MM.1S (cell line): ENCODE data around the gene NCAM2.
"Not testable (repeated sequence)": the region's sequence is repeated elsewhere in the genome, so short reads cannot be mapped to it uniquely, and the experiment has no call there.

Experiments
- DNase-seq: peaks from one replicate; pipeline ENCODE4 v3.0.0-alpha.2; 2015
- H2AFZ ChIP-seq: fragments of 300-600 bp; sonication (generic); 2 replicates; pipeline ENCODE4 v1.6.0; 2016; ENCODE audit warnings: antibody characterized with exemption, low read length
- H3F3A ChIP-seq: fragments of 300-600 bp; sonication (generic); 2 replicates; pipeline ENCODE4 v1.6.1; 2016; ENCODE audit warnings: mild to moderate bottlenecking, antibody characterized with exemption, low read length, moderate library complexity, mixed read lengths; ENCODE audit not compliant: insufficient read depth
- H3K27ac ChIP-seq: fragments of 300-600 bp; sonication (generic); 2 replicates; pipeline ENCODE4 v1.5.1; 2016; ENCODE audit warnings: mild to moderate bottlenecking, low read length
- H3K27me3 ChIP-seq: fragments of 300-600 bp; sonication (generic); replicated peaks from 2 replicates; pipeline ENCODE4 v1.6.0; 2016; ENCODE audit warnings: low read length; ENCODE audit not compliant: insufficient read depth
- H3K36me3 ChIP-seq: fragments of 300-600 bp; sonication (generic); replicated peaks from 2 replicates; pipeline ENCODE4 v1.6.1; 2016; ENCODE audit warnings: mild to moderate bottlenecking, low read length, mixed read lengths; ENCODE audit not compliant: insufficient read depth
- H3K4me1 ChIP-seq: fragments of 300-600 bp; sonication (generic); 2 replicates; pipeline ENCODE4 v1.6.1; 2016; ENCODE audit warnings: low read length, mixed read lengths
- H3K4me2 ChIP-seq: fragments of 300-600 bp; sonication (generic); 2 replicates; pipeline ENCODE4 v1.6.0; 2016; ENCODE audit warnings: low read depth, low read length
- H3K4me3 ChIP-seq: fragments of 300-600 bp; sonication (generic); 2 replicates; pipeline ENCODE4 v1.5.1; 2016; ENCODE audit warnings: low read length, mixed read lengths
- H3K79me2 ChIP-seq: fragments of 300-600 bp; sonication (generic); 2 replicates; pipeline ENCODE4 v1.6.1; 2016; ENCODE audit warnings: mixed run types, low read length, mixed read lengths
- H3K9ac ChIP-seq: fragments of 300-600 bp; sonication (generic); 2 replicates; pipeline ENCODE4 v1.6.1; 2016; ENCODE audit warnings: low read length, mixed read lengths
- H3K9me2 ChIP-seq: fragments of 300-600 bp; sonication (generic); replicated peaks from 2 replicates; pipeline ENCODE4 v1.6.1; 2016; ENCODE audit warnings: mild to moderate bottlenecking, low read length, mixed read lengths; ENCODE audit not compliant: insufficient read depth
- H3K9me3 ChIP-seq: fragments of 300-600 bp; sonication (generic); replicated peaks from 2 replicates; pipeline ENCODE4 v1.6.1; 2016; ENCODE audit warnings: mild to moderate bottlenecking, low read length, mixed read lengths; ENCODE audit not compliant: insufficient read depth
- H4K20me1 ChIP-seq: fragments of 300-600 bp; sonication (generic); 2 replicates; pipeline ENCODE4 v1.6.1; 2016; ENCODE audit warnings: mild to moderate bottlenecking, low read length, moderate library complexity, mixed read lengths; ENCODE audit not compliant: insufficient read depth
- CTCF ChIP-seq: fragments of 300-600 bp; sonication (generic); IDR thresholded peaks from 2 replicates; pipeline ENCODE4 v1.5.1; 2016; ENCODE audit warnings: antibody characterized with exemption, low read length, mixed read lengths
- EZH2 ChIP-seq: fragments of 300-600 bp; sonication (generic); optimal IDR thresholded peaks from 2 replicates; pipeline ENCODE3; 2017; ENCODE audit warnings: low read depth, mild to moderate bottlenecking, antibody characterized with exemption, low read length, mixed read lengths
- EZH2phosphoT487 ChIP-seq: fragments of 300-600 bp; sonication (generic); IDR thresholded peaks from 2 replicates; pipeline ENCODE4 v1.6.1; 2018; ENCODE audit warnings: antibody characterized with exemption, low read length

NCAM2 gene

GRCh38 chr21:21148514-21148913 lies 150.3 kb downstream of the NCAM2 start:
- DNase-seq: no peak
- Histone ChIP-seq H2AFZ (no peak overlapping the region), H3K9me2 (no peaks in the 10 kb centered on the region)

GRCh38 chr21:21149445-21149844 lies 151.2 kb downstream of the NCAM2 start:
- not testable (repeated sequence) for H3K27ac ChIP-seq, H3K36me3 ChIP-seq, H3F3A ChIP-seq, H3K4me1 ChIP-seq, H3K9me2 ChIP-seq, H2AFZ ChIP-seq, DNase-seq, H3K27me3 ChIP-seq, H4K20me1 ChIP-seq, H3K4me3 ChIP-seq, H3K9ac ChIP-seq, H3K9me3 ChIP-seq, H3K79me2 ChIP-seq, H3K4me2 ChIP-seq

More at GRCh38 chr21:21148514-21148913, 150.3 kb downstream of the NCAM2 start:
- H3K79me2 ChIP-seq: no peaks in the 10 kb centered on the region
- H3K4me2 ChIP-seq: no peak overlapping the region
- no peaks in the 10 kb centered on the region for H3K9me3 ChIP-seq
- no peaks in the 10 kb centered on the region for H3F3A ChIP-seq
- no peaks in the 10 kb centered on the region for H4K20me1 ChIP-seq
- no peak for TF ChIP-seq EZH2
- H3K4me1 ChIP-seq: no peaks in the 10 kb centered on the region
- H3K27me3 ChIP-seq: no peaks in the 10 kb centered on the region
- H3K27ac ChIP-seq: no peak overlapping the region
- H3K4me3 ChIP-seq: no peak overlapping the region
- no peak overlapping the region for H3K9ac ChIP-seq
- no peaks in the 10 kb centered on the region for H3K36me3 ChIP-seq

GRCh38 chr21:21151231-21151630 lies 153.0 kb downstream of the NCAM2 start:
- no peaks in the 10 kb centered on the region for H3K4me1 ChIP-seq
- no peaks in the 10 kb centered on the region for H3K36me3 ChIP-seq
- no peaks in the 10 kb centered on the region for H3K9me3 ChIP-seq
- TF ChIP-seq CTCF (no peak), EZH2 (no peak), EZH2phosphoT487 (no peak)
- no peaks in the 10 kb centered on the region for H3K79me2 ChIP-seq
- H4K20me1 ChIP-seq: no peaks in the 10 kb centered on the region
- no peaks in the 10 kb centered on the region for H3K9me2 ChIP-seq
- H3F3A ChIP-seq: no peaks in the 10 kb centered on the region
- H3K4me3 ChIP-seq: no peak overlapping the region
- no peak for DNase-seq
- no peaks in the 10 kb centered on the region for H3K27me3 ChIP-seq
- H3K9ac ChIP-seq: no peak overlapping the region
- no peak overlapping the region for H3K27ac ChIP-seq
- no peak overlapping the region for H3K4me2 ChIP-seq
- no peak overlapping the region for H2AFZ ChIP-seq

- no peak overlapping the region for H3K4me3 ChIP-seq
- H3K27ac ChIP-seq: no peak overlapping the region
- no peaks in the 10 kb centered on the region for H3K36me3 ChIP-seq
- H3F3A ChIP-seq: no peaks in the 10 kb centered on the region
- H3K9ac ChIP-seq: no peak overlapping the region
- DNase-seq: no peak
- H3K4me2 ChIP-seq: no peak overlapping the region
- H3K9me3 ChIP-seq: no peaks in the 10 kb centered on the region
- TF ChIP-seq EZH2phosphoT487 (no peak), CTCF (no peak), EZH2 (no peak)
- H3K9me2 ChIP-seq: no peaks in the 10 kb centered on the region
- no peaks in the 10 kb centered on the region for H3K79me2 ChIP-seq
- no peaks in the 10 kb centered on the region for H3K27me3 ChIP-seq
- no peaks in the 10 kb centered on the region for H4K20me1 ChIP-seq
- no peak overlapping the region for H2AFZ ChIP-seq
- H3K4me1 ChIP-seq: no peaks in the 10 kb centered on the region
Observed at GRCh38 chr21:21156397-21156796, 158.2 kb downstream of the NCAM2 start.
